ENCODE results near the gene KRT12. TPM values are rescaled to one million over a fixed set of nuclear protein-coding genes. Genes with fewer than 3 reads are reported as not detected.
A peak's percentile ranks its signal among the peaks of the same experiment; 100 is the strongest.

Gene KRT12
- polyA plus RNA-seq, 1 experiment = not detected

DNA sequence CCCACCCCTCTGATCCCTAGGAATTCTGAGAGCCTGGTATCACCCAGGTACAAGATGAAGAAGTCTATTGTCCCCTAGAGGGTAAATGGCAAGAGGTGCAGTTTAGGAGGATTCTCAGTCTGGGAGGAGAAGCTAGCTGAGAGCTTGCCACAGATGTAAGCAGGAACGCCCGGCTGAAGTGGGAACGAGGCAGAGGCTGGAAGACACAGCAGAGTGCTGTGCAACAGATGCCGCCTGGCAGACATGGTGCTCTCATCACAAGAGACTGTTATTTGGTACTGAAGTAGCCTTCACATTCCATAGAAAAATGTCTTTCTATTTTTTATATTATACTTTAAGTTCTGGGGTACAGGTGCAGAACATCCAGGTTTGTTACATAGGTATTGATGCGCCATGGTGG is 38.3 kb upstream of the KRT12 start:
- no peaks in the 10 kb centered on the region for H3K27me3 ChIP-seq (ENCODE audit: control insufficient read depth, insufficient read depth, low read length)
- H3K36me3 ChIP-seq (ENCODE audit: control insufficient read depth, insufficient read depth, low read length) = no peaks in the 10 kb centered on the region
- H3K4me3 ChIP-seq (ENCODE audit: low read depth, low read length) = no peak overlapping the region
- TF ChIP-seq, protein P1, sequence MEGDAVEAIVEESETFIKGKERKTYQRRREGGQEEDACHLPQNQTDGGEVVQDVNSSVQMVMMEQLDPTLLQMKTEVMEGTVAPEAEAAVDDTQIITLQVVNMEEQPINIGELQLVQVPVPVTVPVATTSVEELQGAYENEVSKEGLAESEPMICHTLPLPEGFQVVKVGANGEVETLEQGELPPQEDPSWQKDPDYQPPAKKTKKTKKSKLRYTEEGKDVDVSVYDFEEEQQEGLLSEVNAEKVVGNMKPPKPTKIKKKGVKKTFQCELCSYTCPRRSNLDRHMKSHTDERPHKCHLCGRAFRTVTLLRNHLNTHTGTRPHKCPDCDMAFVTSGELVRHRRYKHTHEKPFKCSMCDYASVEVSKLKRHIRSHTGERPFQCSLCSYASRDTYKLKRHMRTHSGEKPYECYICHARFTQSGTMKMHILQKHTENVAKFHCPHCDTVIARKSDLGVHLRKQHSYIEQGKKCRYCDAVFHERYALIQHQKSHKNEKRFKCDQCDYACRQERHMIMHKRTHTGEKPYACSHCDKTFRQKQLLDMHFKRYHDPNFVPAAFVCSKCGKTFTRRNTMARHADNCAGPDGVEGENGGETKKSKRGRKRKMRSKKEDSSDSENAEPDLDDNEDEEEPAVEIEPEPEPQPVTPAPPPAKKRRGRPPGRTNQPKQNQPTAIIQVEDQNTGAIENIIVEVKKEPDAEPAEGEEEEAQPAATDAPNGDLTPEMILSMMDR (IDR thresholded peaks at IDR 0.05; ENCODE audit: insufficient read depth, low read depth, low read length) = no peak
- ChIA-PET POLR2A (no interaction called here), CTCF (interaction anchor here (1.1 to 1.2 kb wide), 2 partner anchors 48 to 743 kb away, joined by 3 to 4 read pairs; no protein-coding TSS in a partner anchor)
- no peak for DNase-seq (ENCODE audit: low read depth)

DNA sequence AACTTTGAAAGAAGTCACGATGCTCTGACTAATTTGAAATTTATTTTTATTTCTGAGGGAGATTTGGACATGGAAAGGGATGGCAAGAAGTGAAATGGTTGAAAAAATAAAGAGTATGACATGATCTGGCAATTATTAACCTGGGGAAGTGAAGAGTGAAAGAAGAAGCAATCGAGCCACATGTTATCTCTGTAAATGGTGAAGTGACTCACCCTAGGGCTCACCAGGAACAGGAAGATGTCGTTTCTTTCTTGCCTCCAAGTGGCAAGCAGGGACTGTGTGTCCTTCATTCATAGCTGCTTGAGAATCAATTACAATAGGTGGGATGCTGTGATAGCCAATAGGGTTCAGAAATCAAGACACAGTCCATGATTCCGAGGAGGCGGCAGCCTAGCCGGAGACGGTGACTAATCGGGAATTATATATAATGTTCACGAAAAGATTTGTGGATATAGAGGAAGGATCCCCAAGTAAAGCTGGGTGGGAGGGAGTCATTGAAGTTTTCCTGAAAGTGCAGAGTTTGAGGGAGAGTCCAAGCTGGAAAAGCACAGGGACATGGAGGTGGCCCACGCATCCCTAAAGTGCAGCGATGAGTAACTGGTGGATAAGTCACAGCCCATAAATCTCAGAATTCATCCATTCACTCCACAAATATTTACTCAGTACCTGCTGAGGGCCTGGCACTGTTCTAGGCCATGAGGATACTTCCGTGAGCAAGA is 36.3 kb upstream of the KRT12 start:
- peak; percentile 53 for DNase-seq (ENCODE audit: low read depth)
- POLR2A ChIA-PET = no interaction called here
- Histone ChIP-seq H3K27me3 (ENCODE audit: control insufficient read depth, insufficient read depth, low read length) (no peaks in the 10 kb centered on the region), H3K36me3 (ENCODE audit: control insufficient read depth, insufficient read depth, low read length) (no peaks in the 10 kb centered on the region), H3K4me3 (ENCODE audit: low read depth, low read length) (no peak overlapping the region)
- TF ChIP-seq, protein P1 (IDR thresholded peaks at IDR 0.05; ENCODE audit: insufficient read depth, low read depth, low read length) = no peak
- CTCF ChIA-PET = interaction anchor here (0.7 to 2.2 kb wide), 6 partner anchors 29 to 745 kb away, joined by 3 to 8 read pairs (median 4); no protein-coding TSS in a partner anchor

DNA sequence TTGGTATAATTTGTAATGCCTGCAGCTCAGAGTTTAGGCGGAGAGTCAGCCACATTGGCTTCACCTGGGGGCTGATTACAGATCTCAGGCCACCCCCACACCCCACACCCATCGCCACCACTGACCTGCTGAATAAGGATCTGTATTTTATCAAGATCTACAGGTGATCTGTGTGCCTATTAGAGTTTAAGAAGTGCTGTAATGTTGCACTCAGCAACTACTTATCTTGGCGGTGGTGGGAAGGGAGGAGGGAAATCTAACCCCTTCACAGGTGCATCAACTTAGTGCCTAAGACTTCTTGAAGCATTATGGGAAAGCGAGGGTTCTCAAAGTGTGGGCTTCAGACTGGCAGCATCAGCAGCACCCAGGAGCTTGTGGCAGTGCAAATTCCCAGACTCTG is 35.5 kb upstream of the KRT12 start:
- DNase-seq (ENCODE audit: low read depth) = no peak
- POLR2A ChIA-PET = no interaction called here
- no peak overlapping the region for H3K4me3 ChIP-seq (ENCODE audit: low read depth, low read length)
- no peaks in the 10 kb centered on the region for H3K27me3 ChIP-seq (ENCODE audit: control insufficient read depth, insufficient read depth, low read length)
- CTCF ChIA-PET = interaction anchor here (1.2 to 2.2 kb wide), 4 partner anchors 29 to 746 kb away, joined by 4 to 8 read pairs (median 5); no protein-coding TSS in a partner anchor
- TF ChIP-seq, protein P1 (IDR thresholded peaks at IDR 0.05; ENCODE audit: insufficient read depth, low read depth, low read length) = no peak
- no peaks in the 10 kb centered on the region for H3K36me3 ChIP-seq (ENCODE audit: control insufficient read depth, insufficient read depth, low read length)

DNA sequence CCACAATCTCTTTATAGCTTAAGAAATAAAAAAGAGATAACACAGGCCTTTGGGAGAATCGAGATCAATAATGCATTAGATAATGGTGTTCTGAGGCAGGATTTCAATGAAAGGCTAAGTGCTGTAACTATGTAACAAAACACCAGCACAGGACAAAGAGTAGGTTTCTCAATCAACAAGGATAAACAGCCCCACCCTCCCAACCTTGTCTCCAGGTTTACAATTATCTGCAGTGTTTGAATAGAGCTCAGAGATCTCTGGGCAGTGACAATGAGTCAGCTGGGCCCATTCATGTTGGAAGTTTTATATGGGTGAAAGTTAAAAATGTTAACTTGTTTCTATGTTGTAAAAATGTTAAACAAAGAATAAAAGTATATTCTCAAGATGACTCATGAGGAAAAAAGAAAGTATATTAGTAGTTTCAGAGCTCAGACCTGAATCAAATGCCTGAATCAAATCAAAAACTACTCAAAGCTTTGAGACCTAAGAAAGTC is 35.0 kb upstream of the KRT12 start:
- peak; percentile 59 for DNase-seq (ENCODE audit: low read depth)
- POLR2A ChIA-PET = no interaction called here

DNA sequence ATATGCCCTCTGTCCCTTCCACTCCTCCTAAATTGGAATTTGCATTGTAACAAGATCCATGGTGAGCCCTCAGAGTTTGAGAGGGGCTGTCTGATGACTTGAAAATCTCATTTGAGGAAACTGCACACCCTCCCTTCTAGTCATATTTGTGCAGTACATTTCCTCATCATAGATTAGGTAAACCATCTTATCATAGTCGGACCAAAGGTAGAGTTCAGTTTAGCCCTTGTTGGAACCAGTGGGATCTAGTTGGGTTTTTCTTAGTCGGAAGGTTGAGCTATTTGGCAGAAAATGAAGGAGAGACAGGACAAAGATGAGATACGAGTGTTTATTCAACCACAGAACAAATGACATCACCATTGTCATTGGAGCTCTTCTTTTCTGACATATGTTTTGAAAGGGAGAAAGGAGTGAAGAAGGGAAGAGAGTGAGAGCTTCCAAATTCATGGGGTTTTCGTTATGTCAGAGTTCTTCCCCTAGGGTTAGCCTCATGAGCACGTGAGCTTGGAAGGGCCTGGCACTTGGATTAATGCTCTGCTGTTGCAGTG is 33.9 kb upstream of the KRT12 start:
- Histone ChIP-seq H3K4me3 (ENCODE audit: low read depth, low read length) (no peak overlapping the region), H3K36me3 (ENCODE audit: control insufficient read depth, insufficient read depth, low read length) (no peaks in the 10 kb centered on the region), H3K27me3 (ENCODE audit: control insufficient read depth, insufficient read depth, low read length) (no peaks in the 10 kb centered on the region)
- CTCF ChIA-PET = interaction anchor here (0.5 to 1.5 kb wide), 4 partner anchors 421 to 762 kb away, joined by 3 to 4 read pairs (median 3); no protein-coding TSS in a partner anchor
- TF ChIP-seq, protein P1 (IDR thresholded peaks at IDR 0.05; ENCODE audit: insufficient read depth, low read depth, low read length) = no peak
- POLR2A ChIA-PET = no interaction called here
- DNase-seq (ENCODE audit: low read depth) = no peak

More for the DNA sequence above, 35.0 kb upstream of the KRT12 start:
- H3K27me3 ChIP-seq (ENCODE audit: control insufficient read depth, insufficient read depth, low read length) = no peaks in the 10 kb centered on the region
- H3K36me3 ChIP-seq (ENCODE audit: control insufficient read depth, insufficient read depth, low read length) = no peaks in the 10 kb centered on the region
- H3K4me3 ChIP-seq (ENCODE audit: low read depth, low read length) = no peak overlapping the region
- TF ChIP-seq, protein P1 (IDR thresholded peaks at IDR 0.05; ENCODE audit: insufficient read depth, low read depth, low read length) = no peak
- CTCF ChIA-PET = interaction anchor here (0.7 to 2.2 kb wide), 5 partner anchors 28 to 746 kb away, joined by 3 to 8 read pairs (median 4); no protein-coding TSS in a partner anchor
